HepG2 (cell line): ENCODE measurements around the gene ZSWIM9. TPM values are rescaled to one million over a fixed set of nuclear protein-coding genes. Genes with fewer than 3 reads are reported as not detected.

Experiments
- ATAC-seq: fragments of 200-7000 bp; cut with Tn5 transposase; 3 replicates; pipeline ENCODE4 v1.9.1; 2020; ENCODE audit warnings: mild to moderate bottlenecking, moderate library complexity
- BruUV-seq: library from RNA; stranded (reverse); fragments of 400-500 nt; replicated peaks from 2 replicates; lab custom pipeline; 2021; lab: Mats Ljungman, UMichigan
- CTCF ChIA-PET: fragments of 300-600 bp; formaldehyde crosslinking; extraction: SDS; loops from one replicate; lab custom pipeline; 2021; ENCODE audit warnings: low total read pairs, inconsistent platforms, low intra/inter-chr PET ratio; lab: Yijun Ruan, JAX
- POLR2A ChIA-PET: fragments of 350-600 bp; sonication (Branson Sonifier 250); formaldehyde crosslinking; loops from one replicate; lab custom pipeline; 2020; ENCODE audit warnings: antibody characterized with exemption, inconsistent platforms; lab: Yijun Ruan, JAX
- DNase-seq: peaks from one replicate; pipeline ENCODE4 v3.0.0-alpha.2; 2015; ENCODE audit warnings: low spot score
- FAIRE-seq: peaks from 3 replicates; lab custom pipeline; 2011; peaks lifted over from hg19 to GRCh38; lab: Jason Lieb, UNC
- H2AFZ ChIP-seq: one replicate; pipeline ENCODE4 v1.6.1; 2011; ENCODE audit warnings: low read length, inconsistent platforms
- H3K27ac ChIP-seq: fragments of 300-600 bp; 3 replicates; pipeline ENCODE4 v1.8.0; 2011; ENCODE audit warnings: mixed run types, mild to moderate bottlenecking, mixed read lengths, low read length, inconsistent platforms; ENCODE audit not compliant: insufficient read depth; ENCODE audit errors: extremely low read length
- H3K27me3 ChIP-seq, 2 experiments: fragments of 200-600 bp in 1 of 2; 2 replicates in 1 of 2; 3 replicates in 1 of 2; pipeline versions ENCODE4 v1.6.0 to v1.8.0; 2011; ENCODE audit warnings: low read length in 2 of 2, mild to moderate bottlenecking in 2 of 2, moderate library complexity in 2 of 2, inconsistent platforms in 1 of 2; ENCODE audit not compliant: insufficient read depth in 2 of 2, control insufficient read depth in 1 of 2
- H3K36me3 ChIP-seq, 2 experiments: fragments of 200-600 bp in 1 of 2; replicated peaks in 1 of 2; 2 replicates in 1 of 2; 3 replicates in 1 of 2; pipeline versions ENCODE4 v1.5.1 to v1.8.0; 2011; ENCODE audit warnings: low read length in 2 of 2, inconsistent platforms in 1 of 2; ENCODE audit not compliant: insufficient read depth in 2 of 2, control insufficient read depth in 1 of 2
- H3K4me1 ChIP-seq: 2 replicates; pipeline ENCODE4 v1.5.1; 2012; ENCODE audit warnings: low read length, inconsistent platforms; ENCODE audit not compliant: insufficient read depth
- H3K4me2 ChIP-seq: 2 replicates; pipeline ENCODE4 v1.6.0; 2011; ENCODE audit warnings: low read depth, low read length, inconsistent platforms
- H3K4me3 ChIP-seq, 3 experiments: fragments of 200-600 bp in 1 of 3; sonication (generic), shearing (Covaris generic) in 1 of 3; replicated peaks in 1 of 3; 2 replicates each; pipeline ENCODE4 v1.5.1; 2011 to 2016; ENCODE audit warnings: low read length in 3 of 3, inconsistent platforms in 2 of 3, low read depth in 2 of 3, mild to moderate bottlenecking in 2 of 3, control low read depth in 1 of 3, mixed read lengths in 1 of 3; ENCODE audit not compliant: insufficient read depth in 1 of 3
- H3K79me2 ChIP-seq: one replicate; pipeline ENCODE4 v1.6.1; 2011; ENCODE audit warnings: low read length, inconsistent platforms; ENCODE audit not compliant: insufficient read depth
- H3K9ac ChIP-seq: 2 replicates; pipeline ENCODE4 v1.6.0; 2011; ENCODE audit warnings: mild to moderate bottlenecking, low read depth, low read length, inconsistent platforms; ENCODE audit not compliant: insufficient read depth
- H3K9me3 ChIP-seq: 2 replicates; pipeline ENCODE4 v1.5.1; 2012; ENCODE audit warnings: mild to moderate bottlenecking, low read length
- H4K20me1 ChIP-seq: 2 replicates; pipeline ENCODE4 v1.6.0; 2011; ENCODE audit warnings: inconsistent platforms, mild to moderate bottlenecking, low read length, moderate library complexity; ENCODE audit not compliant: insufficient read depth
- BRCA1 ChIP-seq: sonication (generic); formaldehyde crosslinking; IDR thresholded peaks from 2 replicates; pipeline ENCODE4 v1.4.0; 2020; ENCODE audit warnings: missing genetic modification reagents
- CBX1 ChIP-seq: IDR thresholded peaks from one replicate; pipeline ENCODE4 v1.6.1; 2016; ENCODE audit warnings: antibody characterized with exemption, low read depth
- ELF1 ChIP-seq: sonication (generic); formaldehyde crosslinking; IDR thresholded peaks from 2 replicates; pipeline ENCODE4 v1.4.0; 2020; ENCODE audit warnings: missing genetic modification reagents
- ELK4 ChIP-seq: sonication (generic); formaldehyde crosslinking; IDR thresholded peaks from 2 replicates; pipeline ENCODE4 v1.9.0; 2021; ENCODE audit warnings: missing genetic modification reagents, borderline replicate concordance
- FOXK1 ChIP-seq: sonication (generic); formaldehyde crosslinking; IDR thresholded peaks from 2 replicates; pipeline ENCODE4 v1.4.0; 2020; ENCODE audit warnings: low read depth, missing genetic modification reagents, borderline replicate concordance
- KLF12 ChIP-seq: sonication (generic); formaldehyde crosslinking; IDR thresholded peaks from 2 replicates; pipeline ENCODE4 v1.4.0; 2020; ENCODE audit warnings: missing genetic modification reagents, borderline replicate concordance
- MAFK ChIP-seq, 2 experiments: IDR thresholded peaks in 1 of 2; conservative IDR thresholded peaks in 1 of 2; 2 replicates each; pipeline ENCODE4 v1.6.1; 2011; ENCODE audit warnings: improper control_type of control experiment in 2 of 2, low read length in 2 of 2
- MTA3 ChIP-seq: sonication (generic); formaldehyde crosslinking; IDR thresholded peaks from 2 replicates; pipeline ENCODE4 v1.4.0; 2020; ENCODE audit warnings: missing genetic modification reagents
- PRDM15 ChIP-seq: sonication (generic); formaldehyde crosslinking; IDR thresholded peaks from 2 replicates; pipeline ENCODE4 v1.4.0; 2020; ENCODE audit warnings: missing genetic modification reagents
- RELA ChIP-seq: sonication (generic); formaldehyde crosslinking; IDR thresholded peaks from 2 replicates; pipeline ENCODE4 v1.4.0; 2020; ENCODE audit warnings: missing genetic modification reagents
- SAFB2 ChIP-seq: sonication (generic); formaldehyde crosslinking; IDR thresholded peaks from 2 replicates; pipeline ENCODE4 v1.5.1; 2020; ENCODE audit warnings: missing genetic modification reagents, low read depth, mild to moderate bottlenecking, borderline replicate concordance
- SNAPC2 ChIP-seq: sonication (generic); formaldehyde crosslinking; IDR thresholded peaks from 2 replicates; pipeline ENCODE4 v1.8.1; 2022; ENCODE audit warnings: mild to moderate bottlenecking, missing genetic modification reagents
- SP1 ChIP-seq, 2 experiments: fragments of 450-650 bp in 1 of 2; sonication (generic) in 1 of 2; formaldehyde crosslinking in 1 of 2; IDR thresholded peaks; 2 replicates each; pipeline versions ENCODE4 v1.4.0 to v1.6.1; 2016 to 2020; ENCODE audit warnings: missing genetic modification reagents in 1 of 2
- TAF1 ChIP-seq: sonication (generic); formaldehyde crosslinking; IDR thresholded peaks from 2 replicates; pipeline ENCODE4 v1.4.0; 2020; ENCODE audit warnings: missing genetic modification reagents
- TMF1 ChIP-seq: sonication (generic); formaldehyde crosslinking; IDR thresholded peaks from 2 replicates; pipeline ENCODE4 v1.8.1; 2022; ENCODE audit warnings: low read depth, missing genetic modification reagents
- ZFP37 ChIP-seq: sonication (generic); formaldehyde crosslinking; IDR thresholded peaks from 2 replicates; pipeline ENCODE4 v1.4.0; 2020; ENCODE audit warnings: missing genetic modification reagents, borderline replicate concordance
- ZNF335 ChIP-seq: sonication (generic); formaldehyde crosslinking; IDR thresholded peaks from 2 replicates; pipeline ENCODE4 v1.4.0; 2020; ENCODE audit warnings: missing genetic modification reagents
- ZNF354B ChIP-seq: sonication (generic); formaldehyde crosslinking; IDR thresholded peaks from 2 replicates; pipeline ENCODE4 v1.8.0; 2022; ENCODE audit warnings: mild to moderate bottlenecking, missing genetic modification reagents
- ZNF562 ChIP-seq: sonication (generic); formaldehyde crosslinking; IDR thresholded peaks from 2 replicates; pipeline ENCODE4 v1.8.0; 2022; ENCODE audit warnings: missing genetic modification reagents, borderline replicate concordance
- ZNF563 ChIP-seq: sonication (generic); formaldehyde crosslinking; IDR thresholded peaks from 2 replicates; pipeline ENCODE4 v1.8.0; 2022; ENCODE audit warnings: mild to moderate bottlenecking, moderate library complexity, missing genetic modification reagents
- ZNF749 ChIP-seq: sonication (generic); formaldehyde crosslinking; IDR thresholded peaks from 2 replicates; pipeline ENCODE4 v1.8.0; 2022; ENCODE audit warnings: mild to moderate bottlenecking, missing genetic modification reagents, moderate library complexity, borderline replicate concordance
- WGBS: methylation state at CpG from one replicate; pipeline ENCODE4 v1.1.6; 2017; ENCODE audit warnings: low lambda C conversion rate; 5-methylcytosine and 5-hydroxymethylcytosine counted together
- in situ Hi-C: cut with HindIII; loops from 2 replicates; pipeline ENCODE4 v1.10.0; 2017; ENCODE audit warnings: low pct_unique_long_range_greater_than_20kb; ENCODE audit not compliant: extremely low pct_ligation_motif_present
- intact Hi-C: fragments of 100-400 bp; cut with micrococcal nuclease; formaldehyde crosslinking; loops from one replicate; pipeline ENCODE4 v1.10.0; 2022; ENCODE audit not compliant: unreplicated experiment
- polyA plus RNA-seq, 8 experiments: library from polyadenylated mRNA; depleted of rRNA in 3 of 8; stranded (reverse) in 7 of 8; unstranded in 1 of 8; fragments of >200 nt; fragmentation: Illumina TruSeq in 4 of 8; extraction: Trizol in 4 of 8; gene quantifications; 2 replicates each; pipeline versions ENCODE4 v1.2.1 to v1.2.3, GENCODE V29; 2011 to 2016; ENCODE audit warnings: low read depth in 4 of 8, missing spikeins in 1 of 8, mixed read lengths in 1 of 8; ENCODE audit not compliant: insufficient read depth in 1 of 8
- total RNA-seq, 5 experiments: library from RNA; depleted of rRNA; stranded (reverse); fragments of >200 nt; fragmentation: Illumina TruSeq; extraction: Trizol; gene quantifications; 2 replicates each; pipeline ENCODE4 v1.2.3, GENCODE V29; 2016; ENCODE audit warnings: low read depth in 1 of 5
- TF ChIP-seq, protein P1 (sequence below): IDR thresholded peaks from 2 replicates; pipeline ENCODE4 v1.6.1; 2016; ENCODE audit warnings: low read depth, borderline replicate concordance

ZSWIM9 gene
- total and polyA plus RNA-seq, 2 of the 13 experiments (the other 11 are each of a cell fraction or from before 2014, with no cell fraction given) = 0.18 to 1.1 TPM

- Histone ChIP-seq H3K36me3 (peaks cover 5 to 19% of the 10 kb centered on the region in 2 experiments), H3K4me1 (peaks cover 26% of the 10 kb centered on the region), H3K79me2 (peaks cover 32% of the 10 kb centered on the region), H3K27ac (peak overlapping the region; percentile 99), H3K9ac (peak overlapping the region; percentile 81), H2AFZ (no peak overlapping the region), H4K20me1 (no peaks in the 10 kb centered on the region; the same call in 1 of the 2 replicates), H3K4me2 (peak overlapping the region; percentile 92), H3K4me3 (peak overlapping the region; percentile 93 to 99 (median 96)), H3K27me3 (no peaks in the 10 kb centered on the region; a peak in 1 of 5 replicates), H3K9me3 (no peaks in the 10 kb centered on the region)
- peak; percentile 45 for DNase-seq
- POLR2A ChIA-PET = interaction anchor here (0.6 to 3.4 kb wide), 8 partner anchors 13 to 91 kb away, joined by 3 to 20 read pairs (median 4); partner anchors contain the start of genes CARD8 and PLA2G4C
- 4% methylated on average over 15 of the region's 15 CpGs for WGBS
- FAIRE-seq = peak; percentile 50
- no TSS peak for BruUV-seq
- intact Hi-C loops = no loop called here
- in situ Hi-C loops = no loop called here
- ATAC-seq = peak; percentile 6
- CTCF ChIA-PET = interaction anchor here (1.8 kb wide), 1 partner anchor 91 kb away, joined by 4 read pairs; no protein-coding TSS in a partner anchor
- TF ChIP-seq BRCA1 (CRISPR knock-in tag) (no peak), MAFK (conservative IDR thresholded peaks at IDR 0.05 in 1 of 2, IDR thresholded peaks at IDR 0.05 in 1 of 2; ENCODE audit: low read length in 2 of 2) (no peak), CBX1 (no peak), SNAPC2 (no peak), TAF1 (CRISPR knock-in tag) (no peak), ZNF354B (CRISPR knock-in tag) (no peak), ELF1 (CRISPR knock-in tag) (peak; percentile 53; the same call in 1 of the 2 replicates), ZNF562 (no peak), RELA (no peak), ZNF749 (CRISPR knock-in tag) (no peak), ZFP37 (CRISPR knock-in tag) (no peak), MTA3 (CRISPR knock-in tag) (no peak), KLF12 (CRISPR knock-in tag) (no peak), ZNF335 (CRISPR knock-in tag) (no peak), SAFB2 (no peak), ELK4 (CRISPR knock-in tag) (no peak), TMF1 (CRISPR knock-in tag) (no peak), PRDM15 (no peak), SP1 (IDR thresholded peaks at IDR 0.05) (no peak), SP1 (CRISPR knock-in tag; IDR thresholded peaks at IDR 0.05) (peak; percentile 53; the same call in 1 of the 2 replicates), FOXK1 (CRISPR knock-in tag) (peak; percentile 19; the same call in 1 of the 2 replicates), ZNF563 (CRISPR knock-in tag) (no peak)
- TF ChIP-seq, protein P1, sequence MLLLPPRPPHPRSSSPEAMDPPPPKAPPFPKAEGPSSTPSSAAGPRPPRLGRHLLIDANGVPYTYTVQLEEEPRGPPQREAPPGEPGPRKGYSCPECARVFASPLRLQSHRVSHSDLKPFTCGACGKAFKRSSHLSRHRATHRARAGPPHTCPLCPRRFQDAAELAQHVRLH = no peak
Measured at GRCh38 chr19:48169578-48169938, 922 bp upstream of the ZSWIM9 start.
